AG10803 (cell line): Measurements from ENCODE around the gene ARHGEF38.
"Not testable (repeated sequence)": the region's sequence is repeated elsewhere in the genome, so short reads cannot be mapped to it uniquely, and the experiment has no call there.

Experiments
- DNase-seq: peaks from one replicate; pipeline ENCODE4 v3.0.0; 2010; ENCODE audit warnings: low read depth
- H3K4me3 ChIP-seq: 2 replicates; pipeline ENCODE4 v1.5.1; 2011; ENCODE audit warnings: mild to moderate bottlenecking, low read length, control low read depth
- TF ChIP-seq, protein P1 (sequence below): conservative IDR thresholded peaks from 2 replicates; pipeline ENCODE4 v1.5.1; 2011; ENCODE audit warnings: mild to moderate bottlenecking, low read length, control low read depth, inconsistent platforms

The ARHGEF38 gene

DNA sequence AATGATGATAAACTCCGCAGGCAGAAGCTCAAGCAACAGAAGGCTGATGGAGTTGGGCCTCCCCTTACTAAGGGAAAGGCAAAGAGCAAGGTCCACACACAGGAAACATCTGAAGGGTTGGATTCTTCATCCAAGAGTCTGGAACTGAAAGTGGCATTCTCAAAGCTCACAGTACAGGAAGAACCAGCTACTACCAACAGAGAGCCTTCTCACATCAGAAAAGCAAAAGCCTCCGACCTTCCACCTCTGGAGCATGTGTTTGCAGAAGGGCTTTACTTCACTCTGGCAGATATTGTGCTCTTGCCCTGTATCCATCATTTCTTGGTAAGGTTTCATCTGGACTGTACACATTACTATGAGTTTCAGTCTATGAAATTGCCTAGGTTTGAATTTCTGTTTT is 166.8 kb downstream of the ARHGEF38 start:
- H3K4me3 ChIP-seq: no peak overlapping the region
- no peak for DNase-seq
- TF ChIP-seq, protein P1, sequence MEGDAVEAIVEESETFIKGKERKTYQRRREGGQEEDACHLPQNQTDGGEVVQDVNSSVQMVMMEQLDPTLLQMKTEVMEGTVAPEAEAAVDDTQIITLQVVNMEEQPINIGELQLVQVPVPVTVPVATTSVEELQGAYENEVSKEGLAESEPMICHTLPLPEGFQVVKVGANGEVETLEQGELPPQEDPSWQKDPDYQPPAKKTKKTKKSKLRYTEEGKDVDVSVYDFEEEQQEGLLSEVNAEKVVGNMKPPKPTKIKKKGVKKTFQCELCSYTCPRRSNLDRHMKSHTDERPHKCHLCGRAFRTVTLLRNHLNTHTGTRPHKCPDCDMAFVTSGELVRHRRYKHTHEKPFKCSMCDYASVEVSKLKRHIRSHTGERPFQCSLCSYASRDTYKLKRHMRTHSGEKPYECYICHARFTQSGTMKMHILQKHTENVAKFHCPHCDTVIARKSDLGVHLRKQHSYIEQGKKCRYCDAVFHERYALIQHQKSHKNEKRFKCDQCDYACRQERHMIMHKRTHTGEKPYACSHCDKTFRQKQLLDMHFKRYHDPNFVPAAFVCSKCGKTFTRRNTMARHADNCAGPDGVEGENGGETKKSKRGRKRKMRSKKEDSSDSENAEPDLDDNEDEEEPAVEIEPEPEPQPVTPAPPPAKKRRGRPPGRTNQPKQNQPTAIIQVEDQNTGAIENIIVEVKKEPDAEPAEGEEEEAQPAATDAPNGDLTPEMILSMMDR: no peak

GRCh38 chr4:105725623-105726022 is 173.2 kb downstream of the ARHGEF38 start:
- H3K4me3 ChIP-seq: no peak overlapping the region
- DNase-seq: no peak
- TF ChIP-seq, protein P1: no peak

DNA sequence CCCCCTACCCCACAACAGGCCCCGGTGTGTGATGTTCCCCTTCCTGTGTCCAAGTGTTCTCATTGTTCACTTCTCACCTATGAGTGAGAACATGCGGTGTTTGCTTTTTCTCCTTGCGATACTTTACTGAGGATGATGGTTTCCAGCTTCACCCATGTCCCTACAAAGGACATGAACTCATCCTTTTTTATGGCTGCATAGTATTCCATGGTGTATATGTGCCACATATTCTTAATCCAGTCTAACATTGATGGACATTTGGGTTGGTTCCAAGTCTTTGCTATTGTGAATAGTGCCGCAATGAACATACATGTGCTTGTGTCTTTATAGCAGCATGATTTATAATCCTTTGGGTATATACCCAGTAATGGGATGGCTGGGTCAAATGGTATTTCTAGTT is 177.5 kb downstream of the ARHGEF38 start:
- not testable (repeated sequence) for DNase-seq, H3K4me3 ChIP-seq
